Lower leg skin (tissue), 4 donors: ENCODE measurements around the gene FBLN2. TPM values are rescaled to one million over a fixed set of nuclear protein-coding genes. Genes with fewer than 3 reads are reported as not detected.

Source experiments
- DNase-seq, 2 donors: peaks; one replicate each; pipeline ENCODE4 v3.0.0-alpha.2; 2019; ENCODE audit warnings: low spot score in 2 of 2
- H3K4me3 ChIP-seq: fragments of 200-600 bp; sonication (generic); 2 replicates; pipeline ENCODE4 v1.5.1; 2017; ENCODE audit warnings: mild to moderate bottlenecking, low read depth; ENCODE audit not compliant: poor library complexity, severe bottlenecking
- POLR2A ChIP-seq, 2 donors: fragments of 450-650 bp; IDR thresholded peaks; one replicate each; pipeline ENCODE4 v1.6.1; 2016 to 2017; ENCODE audit warnings: antibody characterized with exemption in 2 of 2, mild to moderate bottlenecking in 1 of 2, moderate library complexity in 1 of 2
- WGBS, 2 donors: methylation state at CpG; one replicate each; pipeline ENCODE4 v1.1.5; 2018; 5-methylcytosine and 5-hydroxymethylcytosine counted together
- intact Hi-C: fragments of 100-400 bp; cut with DNase I; formaldehyde crosslinking; loops from one replicate; pipeline ENCODE4 v1.15.0; 2023; ENCODE audit warnings: low total_unique reads
- total RNA-seq, 4 donors: library from RNA; depleted of rRNA; stranded (reverse); fragments of >200 nt; gene quantifications; one replicate each; pipeline ENCODE4 v1.1.0, GENCODE V29; 2016
- TF ChIP-seq, protein P1 (sequence below), 3 donors: fragments of 450-650 bp; IDR thresholded peaks; one replicate each; pipeline ENCODE4 v1.5.1; 2016; ENCODE audit warnings: antibody characterized with exemption in 3 of 3, mild to moderate bottlenecking in 3 of 3, moderate library complexity in 2 of 3

Gene FBLN2
- total RNA-seq, 4 donors from 2014 or later = 40.1 to 153 (median 64.0) TPM

DNA sequence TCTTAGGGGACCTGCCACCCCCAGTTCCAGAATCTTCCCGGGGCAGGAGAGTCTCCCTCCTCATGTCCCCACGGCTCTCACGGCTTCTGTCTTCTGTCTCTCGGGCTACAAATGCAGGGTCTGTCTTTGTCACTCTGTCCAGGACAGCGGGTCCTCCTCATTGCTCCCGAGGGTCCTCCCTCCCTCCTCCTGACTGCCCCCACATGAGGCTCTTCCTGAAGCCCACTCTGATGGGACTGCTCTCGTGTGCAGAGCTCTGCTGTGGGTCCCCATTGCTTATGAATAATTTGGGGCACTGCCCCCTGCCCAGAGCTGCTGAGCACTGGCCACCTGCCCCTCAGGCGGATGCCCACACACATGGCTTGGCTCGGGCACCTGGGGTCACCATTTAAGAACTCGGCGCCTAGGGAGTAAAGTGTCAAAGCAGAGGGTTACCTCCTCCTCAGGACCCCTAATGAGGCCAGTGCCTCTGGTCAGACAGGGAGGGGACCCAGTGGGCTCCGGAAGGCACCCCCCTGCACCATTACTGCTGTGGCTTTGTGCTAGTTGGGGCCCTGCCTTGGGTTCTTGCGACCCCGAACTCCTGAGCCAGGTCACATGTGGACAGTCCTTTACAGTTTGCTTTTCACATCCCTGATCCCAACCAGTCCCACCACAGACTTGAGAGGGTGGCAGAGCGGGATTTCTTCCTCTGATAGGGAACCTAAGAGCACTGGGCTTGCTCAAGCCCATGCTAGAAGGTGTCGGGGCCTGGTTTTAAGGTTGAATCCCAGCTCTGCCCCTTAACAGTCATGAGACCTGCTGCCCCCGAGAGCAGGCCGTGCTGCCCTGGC is 46.8 kb upstream of the FBLN2 start:
- H3K4me3 ChIP-seq = no peak overlapping the region
- DNase-seq = no peak
- intact Hi-C loops = no loop called here
- 95 to 97% methylated on average over 18 of the region's 18 CpGs for WGBS, 2 donors
- TF ChIP-seq POLR2A (IDR thresholded peaks at IDR 0.05) = no peak
- TF ChIP-seq, protein P1, sequence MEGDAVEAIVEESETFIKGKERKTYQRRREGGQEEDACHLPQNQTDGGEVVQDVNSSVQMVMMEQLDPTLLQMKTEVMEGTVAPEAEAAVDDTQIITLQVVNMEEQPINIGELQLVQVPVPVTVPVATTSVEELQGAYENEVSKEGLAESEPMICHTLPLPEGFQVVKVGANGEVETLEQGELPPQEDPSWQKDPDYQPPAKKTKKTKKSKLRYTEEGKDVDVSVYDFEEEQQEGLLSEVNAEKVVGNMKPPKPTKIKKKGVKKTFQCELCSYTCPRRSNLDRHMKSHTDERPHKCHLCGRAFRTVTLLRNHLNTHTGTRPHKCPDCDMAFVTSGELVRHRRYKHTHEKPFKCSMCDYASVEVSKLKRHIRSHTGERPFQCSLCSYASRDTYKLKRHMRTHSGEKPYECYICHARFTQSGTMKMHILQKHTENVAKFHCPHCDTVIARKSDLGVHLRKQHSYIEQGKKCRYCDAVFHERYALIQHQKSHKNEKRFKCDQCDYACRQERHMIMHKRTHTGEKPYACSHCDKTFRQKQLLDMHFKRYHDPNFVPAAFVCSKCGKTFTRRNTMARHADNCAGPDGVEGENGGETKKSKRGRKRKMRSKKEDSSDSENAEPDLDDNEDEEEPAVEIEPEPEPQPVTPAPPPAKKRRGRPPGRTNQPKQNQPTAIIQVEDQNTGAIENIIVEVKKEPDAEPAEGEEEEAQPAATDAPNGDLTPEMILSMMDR (IDR thresholded peaks at IDR 0.05) = no peak

DNA sequence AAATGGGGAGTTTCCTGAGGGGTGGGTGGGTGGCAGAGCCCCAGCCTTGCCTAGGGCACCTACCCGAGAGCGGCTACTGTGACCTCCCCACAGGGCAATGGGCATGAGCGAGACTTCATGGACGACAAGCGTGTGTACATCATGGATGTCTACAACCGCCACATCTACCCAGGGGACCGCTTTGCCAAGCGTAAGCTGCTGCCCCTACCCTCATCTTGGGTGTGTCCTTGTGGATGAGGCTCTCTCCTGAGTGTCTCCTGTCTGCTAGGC is 46.2 kb upstream of the FBLN2 start:
- TF ChIP-seq POLR2A (IDR thresholded peaks at IDR 0.05) = no peak
- TF ChIP-seq, protein P1 (IDR thresholded peaks at IDR 0.05) = no peak
- H3K4me3 ChIP-seq = no peak overlapping the region
- no peak for DNase-seq
- intact Hi-C loops = no loop called here
- WGBS, 2 donors = 94 to 95% methylated on average over 8 of the region's 8 CpGs

DNA sequence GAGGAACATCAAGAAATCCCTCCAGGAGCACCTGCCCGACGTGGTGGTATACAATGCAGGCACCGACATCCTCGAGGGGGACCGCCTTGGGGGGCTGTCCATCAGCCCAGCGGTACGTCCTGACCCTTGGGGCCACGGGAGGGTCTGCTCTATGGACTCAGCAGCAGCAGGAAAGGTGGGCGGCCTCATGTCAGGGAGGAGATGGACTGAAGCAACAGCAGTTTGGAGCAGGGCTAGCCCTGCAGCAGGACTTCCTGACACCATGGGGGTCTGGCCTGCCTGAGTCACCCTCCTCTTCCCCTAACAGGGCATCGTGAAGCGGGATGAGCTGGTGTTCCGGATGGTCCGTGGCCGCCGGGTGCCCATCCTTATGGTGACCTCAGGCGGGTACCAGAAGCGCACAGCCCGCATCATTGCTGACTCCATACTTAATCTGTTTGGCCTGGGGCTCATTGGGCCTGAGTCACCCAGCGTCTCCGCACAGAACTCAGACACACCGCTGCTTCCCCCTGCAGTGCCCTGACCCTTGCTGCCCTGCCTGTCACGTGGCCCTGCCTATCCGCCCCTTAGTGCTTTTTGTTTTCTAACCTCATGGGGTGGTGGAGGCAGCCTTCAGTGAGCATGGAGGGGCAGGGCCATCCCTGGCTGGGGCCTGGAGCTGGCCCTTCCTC is 44.6 kb upstream of the FBLN2 start:
- intact Hi-C loops = no loop called here
- no peak overlapping the region for H3K4me3 ChIP-seq
- TF ChIP-seq POLR2A (IDR thresholded peaks at IDR 0.05) = no peak
- TF ChIP-seq, protein P1 (IDR thresholded peaks at IDR 0.05) = no peak
- WGBS, 2 donors = 85 to 86% methylated on average over 13 to 23 of the region's 23 CpGs
- no peak for DNase-seq

DNA sequence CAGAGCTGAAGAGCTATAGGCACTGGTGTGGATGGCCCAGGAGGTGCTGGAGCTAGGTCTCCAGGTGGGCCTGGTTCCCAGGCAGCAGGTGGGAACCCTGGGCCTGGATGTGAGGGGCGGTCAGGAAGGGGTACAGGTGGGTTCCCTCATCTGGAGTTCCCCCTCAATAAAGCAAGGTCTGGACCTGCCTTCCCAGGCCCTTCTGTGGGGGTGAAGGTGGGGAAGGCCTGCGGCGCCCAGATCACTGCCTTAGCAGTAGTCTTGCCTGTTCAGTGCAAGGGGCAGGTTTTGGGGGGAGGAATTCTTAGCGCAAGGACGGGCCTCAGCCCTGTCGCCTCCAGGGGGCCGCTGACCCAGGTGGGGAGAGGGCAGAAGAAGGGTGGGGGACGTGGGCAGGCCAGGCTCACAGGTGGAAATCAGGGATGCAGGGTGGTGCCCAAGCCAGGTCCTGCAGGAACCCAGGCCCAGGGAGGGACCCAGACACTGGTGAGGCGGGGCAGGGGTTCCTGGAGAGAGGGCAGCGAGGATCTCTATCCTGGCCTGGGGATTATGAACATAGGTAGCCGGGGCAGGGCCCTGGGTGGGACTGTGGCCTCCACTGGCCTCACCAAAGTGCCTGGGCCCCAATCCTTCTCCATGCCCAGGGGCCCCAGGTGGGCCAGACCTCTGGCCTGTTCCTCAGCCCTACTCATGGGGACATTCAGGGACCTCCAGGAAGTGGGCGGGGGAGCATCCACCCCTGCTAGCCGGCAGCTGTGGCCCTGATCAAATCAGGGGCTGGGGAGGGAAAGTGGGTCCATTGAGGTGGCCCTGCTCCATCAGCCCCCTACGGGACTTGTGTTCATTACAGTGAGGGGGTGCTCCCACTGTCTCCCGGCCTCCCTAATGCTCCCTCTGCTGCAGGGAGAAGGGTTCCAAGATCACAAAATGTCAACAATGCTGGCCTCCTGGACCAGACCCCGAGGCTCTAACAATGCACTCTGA is 43.5 kb upstream of the FBLN2 start:
- intact Hi-C loops = loop anchor here (5.0 kb wide), 1 partner anchor 127 kb away; no protein-coding TSS in a partner anchor
- WGBS, 2 donors = 90 to 97% methylated on average over 14 to 16 of the region's 16 CpGs
- DNase-seq = no peak
- no peak overlapping the region for H3K4me3 ChIP-seq
- TF ChIP-seq, protein P1 (IDR thresholded peaks at IDR 0.05) = no peak
- TF ChIP-seq POLR2A (IDR thresholded peaks at IDR 0.05) = no peak

DNA sequence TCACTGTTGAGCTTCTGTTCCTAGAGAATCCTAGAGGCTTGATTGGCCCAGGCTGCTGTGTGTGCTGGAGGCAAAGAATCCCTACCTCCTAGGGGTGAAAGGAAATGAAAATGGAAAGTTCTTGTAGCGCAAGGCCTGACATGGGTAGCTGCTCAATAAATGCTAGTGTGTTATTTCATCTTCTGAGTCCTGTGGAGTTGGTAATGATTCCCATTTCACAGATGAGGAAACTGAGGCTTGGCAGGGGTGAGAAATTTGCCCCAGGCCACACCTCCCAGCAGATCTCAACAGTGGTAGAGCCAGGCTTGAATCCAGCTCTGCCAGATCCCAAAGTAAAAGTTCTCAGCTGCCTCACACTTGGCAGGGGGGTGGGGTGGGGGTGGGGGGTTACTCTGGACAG is 42.7 kb upstream of the FBLN2 start:
- WGBS, 2 donors = 100% methylated on average over 1 of the region's 1 CpG
- intact Hi-C loops = loop anchor here (5.0 kb wide), 1 partner anchor 126 kb away; no protein-coding TSS in a partner anchor
- TF ChIP-seq, protein P1 (IDR thresholded peaks at IDR 0.05) = no peak
- no peak for TF ChIP-seq POLR2A (IDR thresholded peaks at IDR 0.05)
- no peak overlapping the region for H3K4me3 ChIP-seq
- no peak for DNase-seq
